Chondrocyte (in vitro differentiated cells): ENCODE results near the gene ZNF747. TPM values are rescaled to one million over a fixed set of nuclear protein-coding genes. Genes with fewer than 3 reads are reported as not detected.

Experiments used
- DNase-seq: peaks from one replicate; pipeline ENCODE4 v3.0.0; 2021; ENCODE audit warnings: mixed read lengths, low spot score
- H3K27ac Mint-ChIP-seq: one replicate; pipeline ENCODE4 v1.8.0; 2021; ENCODE audit warnings: mild to moderate bottlenecking, moderate library complexity, mixed read lengths; ENCODE audit not compliant: unreplicated experiment
- H3K27me3 Mint-ChIP-seq: 2 replicates; pipeline ENCODE4 v1.8.0; 2021; ENCODE audit warnings: low read depth, mixed read lengths
- H3K36me3 Mint-ChIP-seq: 2 replicates; pipeline ENCODE4 v1.8.0; 2021; ENCODE audit warnings: low read depth, mixed read lengths
- H3K4me1 Mint-ChIP-seq: 2 replicates; pipeline ENCODE4 v1.8.0; 2021; ENCODE audit warnings: low read depth, mild to moderate bottlenecking, mixed read lengths
- H3K4me3 Mint-ChIP-seq: one replicate; pipeline ENCODE4 v1.8.0; 2021; ENCODE audit warnings: mild to moderate bottlenecking, moderate library complexity, mixed read lengths; ENCODE audit not compliant: unreplicated experiment
- H3K9me3 Mint-ChIP-seq: 2 replicates; pipeline ENCODE4 v1.8.0; 2021; ENCODE audit warnings: low read depth, mixed read lengths
- CTCF ChIP-seq: fragments of 200-600 bp; sonication (generic); IDR thresholded peaks from 2 replicates; pipeline ENCODE4 v1.5.0; 2021; ENCODE audit warnings: antibody characterized with exemption, mild to moderate bottlenecking, moderate library complexity
- total RNA-seq: library from RNA; stranded (reverse); gene quantifications from 3 replicates; pipeline ENCODE4 v1.2.1, GENCODE V29; 2021

Gene ZNF747
- total RNA-seq, 1 donor from 2014 or later = 6.7 TPM

GRCh38 chr16:30571445-30572322 is 37.0 kb upstream of the ZNF747 start, which contains the start of gene ZNF688:
TSS of gene ZNF688 (minus strand) at chr16:30571714. CDS start at chr16:30571629, 85 bp downstream.
- H3K27me3 Mint-ChIP-seq = no peaks in the 10 kb centered on the region
- peak; percentile 17 for TF ChIP-seq CTCF
- no peaks in the 10 kb centered on the region for H3K9me3 Mint-ChIP-seq
- H3K27ac Mint-ChIP-seq = peak within 1 kb of the TSS; percentile 95
- peak; percentile 97 for DNase-seq
- H3K36me3 Mint-ChIP-seq = no peaks in the 10 kb centered on the region
- peak within 1 kb of the TSS; percentile 89 for H3K4me3 Mint-ChIP-seq
- H3K4me1 Mint-ChIP-seq = peaks cover 18% of the 10 kb centered on the region

- Mint-ChIP-seq H3K9me3 (no peaks in the 10 kb centered on the region), H3K4me1 (peaks cover 18% of the 10 kb centered on the region), H3K27me3 (no peaks in the 10 kb centered on the region), H3K27ac (peak overlapping the region; percentile 95), H3K4me3 (peak overlapping the region; percentile 89), H3K36me3 (no peaks in the 10 kb centered on the region)
- no peak for TF ChIP-seq CTCF
- DNase-seq = no peak
These were observed 36.2 kb upstream of the ZNF747 start for GRCh38 chr16:30570636-30571444.

- DNase-seq = no peak
- no peak for TF ChIP-seq CTCF
- no peaks in the 10 kb centered on the region for H3K9me3 Mint-ChIP-seq
- H3K4me1 Mint-ChIP-seq = peaks cover 18% of the 10 kb centered on the region
- no peak overlapping the region for H3K27ac Mint-ChIP-seq
- H3K4me3 Mint-ChIP-seq = no peak overlapping the region
- H3K36me3 Mint-ChIP-seq = no peaks in the 10 kb centered on the region
- H3K27me3 Mint-ChIP-seq = no peaks in the 10 kb centered on the region
These were observed 35.3 kb upstream of the ZNF747 start for GRCh38 chr16:30569746-30570635.

GRCh38 chr16:30569281-30569680 is 34.6 kb upstream of the ZNF747 start:
- TF ChIP-seq CTCF = no peak
- Mint-ChIP-seq H3K4me1 (peaks cover 18% of the 10 kb centered on the region), H3K27ac (no peak overlapping the region), H3K9me3 (no peaks in the 10 kb centered on the region), H3K4me3 (no peak overlapping the region), H3K36me3 (no peaks in the 10 kb centered on the region), H3K27me3 (no peaks in the 10 kb centered on the region)
- DNase-seq = no peak
